Measurements from ENCODE around the gene HCN3. TPM values are rescaled to one million over a fixed set of nuclear protein-coding genes. Genes with fewer than 3 reads are reported as not detected.

Gene HCN3
- total and polyA plus RNA-seq, 2 of the 8 experiments (the other 6 are each of a cell fraction or from before 2014, with no cell fraction given): 6.4 to 7.3 TPM

- TF ChIP-seq TAF7 (optimal IDR thresholded peaks at IDR 0.05; ENCODE audit: borderline replicate concordance, low read depth, low read length) (no peak), ASH2L (IDR thresholded peaks at IDR 0.05; ENCODE audit: low read length) (peak; percentile 76), CHD1 (IDR thresholded peaks at IDR 0.05; ENCODE audit: low read depth, low read length) (no peak), CREB1 (IDR thresholded peaks at IDR 0.05) (peak; percentile 71), SP4 (IDR thresholded peaks at IDR 0.05; ENCODE audit: low read length) (peak; percentile 93), SRF (IDR thresholded peaks at IDR 0.05; ENCODE audit: low read depth, low read length) (0 out of 2 replicates have a peak, but pooled peaks have one; percentile 37), NRF1 (IDR thresholded peaks at IDR 0.05; ENCODE audit: low read depth, low read length) (peak; percentile 46; the same call in 1 of the 2 replicates), SP2 (IDR thresholded peaks at IDR 0.05; ENCODE audit: low read length) (0 out of 2 replicates have a peak, but pooled peaks have one; percentile 12), JUN (IDR thresholded peaks at IDR 0.05; ENCODE audit: low read depth, low read length) (no peak), PHF8 (conservative IDR thresholded peaks at IDR 0.05; ENCODE audit: low read depth, low read length) (peak; percentile 60), HDAC2 (IDR thresholded peaks at IDR 0.05; ENCODE audit: borderline replicate concordance in 1 of 2, low read depth in 2 of 2, low read length in 2 of 2) (peak; percentile 97 to 98; a peak in 2 of 4 replicates), EP300 (IDR thresholded peaks at IDR 0.05; ENCODE audit: borderline replicate concordance in 1 of 2, low read depth in 2 of 2, low read length in 2 of 2) (peak in 1 of 2 experiments; percentile 76; a peak in 1 of 3 replicates), MAFK (IDR thresholded peaks at IDR 0.05; ENCODE audit: low read depth, low read length) (no peak), RAD21 (IDR thresholded peaks at IDR 0.05 in 1 of 2, conservative IDR thresholded peaks at IDR 0.05 in 1 of 2; ENCODE audit: low read depth in 2 of 2, low read length in 2 of 2) (peak in 1 of 2 experiments; percentile 24; a peak in 2 of 4 replicates), RBBP5 (IDR thresholded peaks at IDR 0.05; ENCODE audit: borderline replicate concordance, low read depth, low read length) (peak; percentile 80), JUND (IDR thresholded peaks at IDR 0.05; ENCODE audit: low read length) (peak; percentile 100), CHD2 (IDR thresholded peaks at IDR 0.05; ENCODE audit: low read length) (peak; percentile 84), KDM4A (IDR thresholded peaks at IDR 0.05; ENCODE audit: low read depth, low read length, severe bottlenecking) (no peak), BCL11A (IDR thresholded peaks at IDR 0.05; ENCODE audit: low read depth in 2 of 2, low read length in 2 of 2) (no peak), EGR1 (IDR thresholded peaks at IDR 0.05; ENCODE audit: borderline replicate concordance, low read depth, low read length) (0 out of 2 replicates have a peak, but pooled peaks have one; percentile 31), TCF12 (IDR thresholded peaks at IDR 0.05; ENCODE audit: low read depth, low read length) (0 out of 2 replicates have a peak, but pooled peaks have one; percentile 82), BRCA1 (IDR thresholded peaks at IDR 0.05; ENCODE audit: low read depth, low read length) (peak; percentile 48; the same call in 1 of the 2 replicates), SIRT6 (IDR thresholded peaks at IDR 0.05; ENCODE audit: low read length) (no peak)
- TF ChIP-seq, protein P1, sequence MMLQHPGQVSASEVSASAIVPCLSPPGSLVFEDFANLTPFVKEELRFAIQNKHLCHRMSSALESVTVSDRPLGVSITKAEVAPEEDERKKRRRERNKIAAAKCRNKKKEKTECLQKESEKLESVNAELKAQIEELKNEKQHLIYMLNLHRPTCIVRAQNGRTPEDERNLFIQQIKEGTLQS (IDR thresholded peaks at IDR 0.05; ENCODE audit: insufficient read depth, low read depth, low read length): no peak
Measured at GRCh38 chr1:155244368-155245162, 32.7 kb upstream of the HCN3 start (continued).

All from H1 (cell line).